ENCODE results near the gene P2RY14.

The P2RY14 gene

DNA sequence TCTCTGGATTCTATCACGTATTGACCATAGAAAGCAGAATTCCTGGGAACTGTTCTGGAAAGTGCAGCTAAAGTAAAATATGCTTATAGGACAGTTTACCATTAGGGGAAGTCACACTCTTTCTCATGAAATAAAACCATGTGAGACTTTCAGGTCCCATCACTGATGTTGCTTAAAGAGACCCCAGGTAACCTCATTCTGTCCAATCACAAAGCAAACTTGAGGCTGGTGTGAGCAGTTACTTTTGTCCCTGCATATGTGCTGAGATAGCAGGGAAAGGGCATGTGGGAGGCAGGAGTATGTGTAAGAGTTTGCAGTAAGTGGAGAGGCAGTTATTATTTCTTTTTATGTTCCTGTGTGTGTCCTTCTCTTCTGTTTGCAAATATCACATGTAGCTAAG lies 22.2 kb upstream of the P2RY14 start:
- DNase-seq: no peak

DNA sequence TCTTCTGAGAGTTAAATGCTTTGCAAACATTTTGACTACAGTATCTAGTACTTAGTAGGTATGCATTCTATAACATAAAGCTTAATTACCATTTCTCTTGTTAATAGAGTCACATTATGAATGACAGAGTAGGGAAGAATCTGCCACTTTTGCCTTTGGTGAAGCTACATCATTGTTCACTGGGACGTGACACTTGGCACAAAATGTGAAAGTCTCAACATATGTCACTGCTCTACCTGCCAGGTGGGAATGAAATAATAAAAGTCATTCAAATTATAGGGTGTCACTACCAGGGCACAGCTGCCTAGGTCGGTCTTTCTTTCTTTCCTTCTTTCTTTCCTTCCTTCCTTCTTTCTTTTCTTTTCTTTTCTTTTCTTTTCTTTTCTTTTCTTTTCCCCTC lies 20.7 kb upstream of the P2RY14 start:
- no peak for DNase-seq

DNA sequence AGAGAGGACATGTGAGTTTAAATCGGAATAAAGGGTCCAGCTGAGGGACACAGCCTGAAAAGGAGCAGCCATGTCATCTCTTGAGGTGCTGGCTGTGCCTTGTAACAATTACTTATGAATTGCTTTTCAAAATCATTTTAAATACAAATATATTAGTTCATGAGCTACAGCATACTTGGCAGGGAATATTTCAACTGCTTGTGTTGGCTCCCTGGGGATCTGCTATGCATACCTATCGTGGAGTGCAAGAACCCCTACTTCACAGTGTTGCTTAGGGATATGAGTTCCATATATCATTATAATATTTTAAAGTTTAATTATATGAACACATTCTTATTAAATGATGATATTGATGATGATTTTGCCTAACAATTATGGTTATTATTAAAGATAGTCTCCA lies 19.1 kb upstream of the P2RY14 start:
- DNase-seq: no peak

DNA sequence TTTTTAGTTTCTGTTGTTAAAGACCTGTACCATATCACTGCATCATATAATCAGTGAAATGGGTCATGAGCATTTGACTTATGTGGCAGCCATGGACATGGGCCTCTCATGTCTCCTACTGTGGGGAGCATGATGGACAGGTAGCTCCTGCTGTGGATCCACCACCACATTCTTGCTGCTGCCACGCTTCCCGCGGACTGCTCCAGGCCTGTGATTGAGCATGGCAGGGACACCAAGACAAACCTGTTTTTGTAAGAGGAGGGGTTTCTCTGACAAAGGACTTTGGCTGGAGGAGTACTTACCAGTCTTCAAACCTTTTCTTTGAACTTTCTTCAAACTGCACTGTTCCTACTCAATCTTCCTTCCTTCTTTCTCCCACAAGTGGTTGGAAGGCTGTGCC lies 17.9 kb upstream of the P2RY14 start:
- no peak for DNase-seq

DNA sequence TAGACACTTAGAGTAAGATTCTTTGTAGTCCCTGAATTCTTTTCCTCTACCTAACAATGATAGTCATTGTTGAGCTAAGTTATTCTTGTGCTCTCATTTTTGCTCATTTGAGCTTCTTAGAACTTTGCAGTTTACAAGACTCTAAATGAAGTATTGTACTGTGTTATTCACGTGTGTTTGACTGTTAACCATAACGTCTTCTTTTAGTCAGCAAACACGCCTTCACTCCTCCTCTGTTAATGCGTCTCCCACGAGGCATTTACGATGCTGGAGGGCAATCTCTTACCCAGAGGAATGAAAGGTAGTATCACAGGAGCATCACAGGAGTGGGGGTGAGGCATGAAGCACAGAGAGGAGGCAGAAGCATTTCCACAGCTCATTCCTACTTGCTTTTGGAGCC lies 14.8 kb upstream of the P2RY14 start:
- no peak for DNase-seq

DNA sequence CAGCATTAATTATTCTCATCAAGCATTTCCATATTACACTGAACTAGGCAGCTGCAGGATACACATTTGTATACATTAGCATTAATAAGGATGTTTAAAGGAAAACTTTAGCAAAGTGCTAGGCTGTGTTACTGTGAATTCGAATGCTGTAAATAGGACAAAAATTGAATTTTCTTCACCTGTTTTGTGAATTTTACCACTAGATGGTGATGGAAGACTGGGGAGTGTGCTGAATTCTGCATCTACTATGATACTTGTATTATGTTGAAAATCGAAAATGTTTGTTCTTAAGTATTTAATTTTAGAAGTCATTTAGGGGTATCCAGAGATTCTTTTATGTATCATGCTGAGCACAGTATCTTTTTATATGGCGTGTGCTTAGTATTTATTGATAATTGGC lies 12.3 kb upstream of the P2RY14 start:
- DNase-seq: no peak

DNA sequence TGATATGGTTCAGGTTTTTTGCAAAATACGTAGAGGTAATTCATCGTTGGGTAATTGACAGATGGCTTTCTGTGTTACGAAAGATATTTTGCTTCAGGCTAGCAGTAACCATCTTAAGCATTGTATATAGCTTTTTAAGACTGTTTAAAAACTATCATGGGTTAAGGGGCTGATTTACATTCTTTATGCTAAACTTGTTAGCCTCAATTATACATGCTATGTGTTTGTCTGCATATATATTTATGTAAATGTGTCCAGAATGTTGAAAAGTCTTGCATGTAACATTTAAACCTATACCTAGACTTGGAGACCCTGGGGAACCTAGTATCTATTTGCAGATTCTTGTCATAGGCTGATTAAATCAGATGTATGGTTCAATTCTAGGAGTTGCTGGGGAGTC lies 11.1 kb upstream of the P2RY14 start:
- DNase-seq: no peak

DNA sequence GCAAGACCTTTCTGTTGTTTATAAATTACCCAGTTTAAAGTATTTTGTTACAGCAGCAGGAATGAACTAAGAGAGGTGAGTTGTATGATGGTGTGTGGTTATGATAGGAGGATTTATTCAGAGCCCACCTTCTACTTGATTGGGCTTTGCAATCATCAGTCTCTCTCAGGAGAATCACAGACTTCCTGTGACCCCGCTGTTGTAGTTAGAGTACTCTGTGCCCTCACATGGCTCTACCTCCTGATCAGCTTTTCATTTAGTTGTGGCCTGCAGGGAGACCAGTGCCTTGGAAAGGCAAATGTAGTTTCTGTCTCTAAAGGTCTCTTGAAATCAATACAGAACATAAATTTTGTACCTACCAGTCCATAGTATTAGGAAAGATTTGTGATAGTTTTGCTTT lies 7.6 kb upstream of the P2RY14 start:
- DNase-seq: no peak

DNA sequence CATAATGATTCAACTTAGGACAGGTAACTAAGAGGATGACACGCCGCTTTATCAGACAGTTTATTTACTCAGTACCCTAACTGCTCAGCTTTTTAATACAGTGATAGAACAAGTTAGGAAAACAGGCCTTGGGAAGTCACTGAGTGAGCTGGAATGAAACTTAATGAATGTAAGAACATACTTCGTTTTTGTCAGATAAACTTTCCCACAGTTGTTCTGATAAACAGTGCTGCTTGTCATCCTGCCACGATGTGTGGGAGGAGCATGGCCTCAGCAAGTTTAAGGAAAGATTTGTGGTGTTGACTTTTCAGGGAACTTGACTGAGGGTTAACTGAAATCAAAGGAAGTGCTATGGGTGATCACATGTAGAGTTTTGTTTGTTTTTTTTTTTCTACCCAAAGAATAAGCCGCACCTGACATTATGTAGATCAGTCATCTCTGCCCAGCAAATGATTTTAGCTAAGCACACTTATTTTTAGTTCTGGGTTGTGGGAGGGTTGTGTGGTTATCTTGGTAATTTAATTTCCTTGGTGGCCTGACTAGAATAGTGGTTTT lies 5.6 kb upstream of the P2RY14 start:
- DNase-seq: no peak

DNA sequence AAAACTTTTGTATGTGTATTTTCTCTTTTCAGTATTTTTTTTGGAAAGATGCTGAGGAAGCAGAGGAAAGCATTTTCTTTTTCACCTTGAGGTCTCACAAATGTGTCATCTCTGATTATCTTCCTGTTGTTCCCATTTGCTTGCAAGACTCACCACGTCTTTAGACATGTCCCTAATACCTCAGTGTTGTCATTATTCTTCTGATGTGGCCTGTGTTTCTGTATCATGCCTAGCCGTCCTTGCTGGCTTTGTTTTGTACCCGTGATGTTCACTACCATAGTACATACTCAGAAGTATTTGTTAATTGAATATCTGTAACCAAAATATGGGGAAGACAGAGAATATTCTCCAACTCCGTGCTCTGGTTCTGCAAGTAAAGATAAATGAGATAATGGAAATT lies 5.0 kb upstream of the P2RY14 start:
- no peak for DNase-seq

DNA sequence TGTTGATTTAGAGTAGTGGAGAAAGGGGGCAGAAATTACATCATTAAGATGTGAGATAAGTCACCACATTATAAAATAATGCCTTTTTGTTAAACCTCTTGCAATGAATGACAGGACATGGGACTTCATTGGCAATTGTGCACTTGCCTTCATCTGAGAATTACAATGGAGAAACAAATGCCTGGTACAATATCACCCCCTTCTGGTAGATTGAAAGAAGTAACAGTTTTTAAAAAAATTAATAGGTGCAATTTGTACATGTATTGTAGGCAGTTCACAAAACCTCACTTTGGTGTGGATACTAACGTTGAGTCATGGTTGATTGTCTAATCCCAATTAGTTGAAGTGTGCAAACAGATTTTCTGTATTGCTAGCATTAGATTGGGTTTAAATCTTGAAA lies 4.6 kb upstream of the P2RY14 start:
- DNase-seq: no peak

DNA sequence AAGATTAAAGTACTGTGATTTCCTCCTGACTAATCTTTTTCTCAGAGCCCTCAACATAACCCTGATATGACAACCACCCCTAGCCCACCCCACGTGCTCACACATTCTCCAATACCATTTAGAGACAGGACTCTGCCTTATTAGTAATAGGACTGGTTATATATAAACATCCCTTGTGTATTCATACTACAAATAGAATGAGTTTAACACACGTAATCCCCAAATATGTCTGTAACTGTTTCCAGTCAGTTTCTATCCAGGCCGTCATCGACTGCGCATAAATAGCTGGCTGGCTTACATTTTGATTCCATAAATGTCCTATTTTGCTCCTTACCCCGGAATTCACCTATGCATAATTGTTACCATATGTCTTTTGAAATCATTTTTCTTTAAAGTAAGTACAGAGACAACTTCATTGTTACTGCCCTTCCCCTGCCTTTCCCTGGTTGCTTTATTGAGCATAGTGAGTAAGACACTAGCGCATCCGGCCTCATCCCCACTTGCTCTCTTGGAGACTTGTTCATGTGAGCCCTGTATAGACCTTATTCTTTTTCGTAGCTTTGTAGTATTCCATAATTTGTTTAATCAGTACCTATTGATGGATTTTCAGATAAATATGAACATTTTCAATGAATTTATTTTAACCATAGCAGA lies 3.5 kb upstream of the P2RY14 start:
- no peak for DNase-seq

DNA sequence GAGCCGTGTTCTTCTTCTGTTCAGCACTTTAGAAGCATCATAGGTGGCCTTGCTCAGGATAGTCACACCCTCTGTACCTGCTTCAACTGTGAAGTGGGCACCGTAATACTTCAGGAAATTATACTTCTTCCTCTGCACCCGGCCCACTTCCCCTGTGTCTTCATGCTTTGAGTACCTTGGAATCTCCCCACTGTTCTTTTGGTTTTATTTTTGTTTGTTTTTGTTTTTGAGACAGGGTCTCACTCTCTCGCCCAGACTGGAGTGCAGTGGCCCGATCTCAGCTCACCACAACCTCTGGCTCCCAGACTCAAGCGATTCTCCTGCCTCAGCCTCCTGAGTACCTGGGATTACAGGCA lies 1.7 kb downstream of the P2RY14 start:
- DNase-seq: no peak

DNA sequence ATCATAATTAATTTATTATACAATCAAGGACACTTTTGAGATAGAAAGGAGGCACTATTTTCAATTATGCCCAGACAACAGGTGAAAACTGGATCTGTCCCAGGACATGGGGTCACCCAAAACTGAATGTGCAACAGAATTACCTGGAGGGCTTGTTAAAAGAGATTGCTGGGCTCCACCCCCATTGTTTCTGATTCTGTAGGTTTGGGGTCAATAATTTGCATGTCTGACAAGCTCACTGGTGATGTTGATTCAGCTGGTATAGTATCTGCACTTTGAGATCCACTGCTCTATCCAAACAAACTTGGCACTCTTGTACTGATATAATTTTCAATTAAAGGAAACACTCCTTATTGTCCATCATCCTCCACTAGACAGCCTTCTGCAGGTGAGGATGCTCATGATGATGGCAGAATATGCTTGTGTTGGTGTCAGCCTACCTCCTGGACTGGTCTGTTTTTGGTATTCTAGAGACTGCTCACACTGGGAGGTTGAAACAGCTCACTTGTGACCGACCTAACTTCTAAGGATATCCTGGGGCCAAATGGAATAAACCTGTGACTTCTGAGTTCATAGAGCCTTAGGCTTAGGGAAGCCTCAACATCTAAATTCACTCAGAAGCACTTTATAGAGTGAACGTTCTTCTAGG lies 2.2 kb downstream of the P2RY14 start:
- DNase-seq: no peak

DNA sequence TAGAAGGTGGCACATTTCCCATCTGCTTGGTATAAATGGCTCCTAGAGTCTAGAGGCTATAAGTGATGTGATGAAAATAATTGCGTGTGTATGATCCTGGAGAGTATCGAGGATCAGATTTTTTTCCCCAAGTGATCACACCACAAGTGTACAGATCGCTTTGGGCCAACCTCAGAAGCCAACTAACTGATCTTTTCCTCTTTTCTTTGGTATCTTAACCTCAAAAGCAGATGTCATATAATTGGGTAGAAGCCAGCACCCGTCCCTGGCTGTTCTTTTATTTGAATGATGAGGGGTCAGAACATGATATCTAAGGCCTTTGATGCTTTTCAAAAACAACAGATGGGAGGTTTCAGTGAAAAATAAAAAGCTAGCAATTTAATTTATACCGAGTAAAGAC lies 3.3 kb downstream of the P2RY14 start:
- DNase-seq: no peak

DNA sequence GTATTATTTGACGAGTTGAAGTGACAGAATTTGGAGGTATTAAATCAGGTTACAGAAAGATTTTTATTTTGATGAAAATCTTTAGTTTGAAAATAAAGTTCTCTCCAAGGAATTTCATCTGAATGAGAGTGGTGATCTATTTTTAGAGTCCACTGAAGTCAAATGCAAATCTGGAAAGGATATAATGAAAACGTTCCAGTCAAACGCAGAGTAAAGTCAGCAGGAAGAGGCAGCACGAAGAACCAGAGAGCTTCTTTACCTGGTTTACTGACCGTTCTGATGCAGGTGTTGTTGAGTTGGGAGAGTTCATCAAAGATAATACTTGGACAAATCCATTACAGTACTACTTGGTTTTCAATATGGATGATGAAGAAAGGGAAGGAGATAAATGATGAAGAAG lies 8.7 kb downstream of the P2RY14 start:
- no peak for DNase-seq

DNA sequence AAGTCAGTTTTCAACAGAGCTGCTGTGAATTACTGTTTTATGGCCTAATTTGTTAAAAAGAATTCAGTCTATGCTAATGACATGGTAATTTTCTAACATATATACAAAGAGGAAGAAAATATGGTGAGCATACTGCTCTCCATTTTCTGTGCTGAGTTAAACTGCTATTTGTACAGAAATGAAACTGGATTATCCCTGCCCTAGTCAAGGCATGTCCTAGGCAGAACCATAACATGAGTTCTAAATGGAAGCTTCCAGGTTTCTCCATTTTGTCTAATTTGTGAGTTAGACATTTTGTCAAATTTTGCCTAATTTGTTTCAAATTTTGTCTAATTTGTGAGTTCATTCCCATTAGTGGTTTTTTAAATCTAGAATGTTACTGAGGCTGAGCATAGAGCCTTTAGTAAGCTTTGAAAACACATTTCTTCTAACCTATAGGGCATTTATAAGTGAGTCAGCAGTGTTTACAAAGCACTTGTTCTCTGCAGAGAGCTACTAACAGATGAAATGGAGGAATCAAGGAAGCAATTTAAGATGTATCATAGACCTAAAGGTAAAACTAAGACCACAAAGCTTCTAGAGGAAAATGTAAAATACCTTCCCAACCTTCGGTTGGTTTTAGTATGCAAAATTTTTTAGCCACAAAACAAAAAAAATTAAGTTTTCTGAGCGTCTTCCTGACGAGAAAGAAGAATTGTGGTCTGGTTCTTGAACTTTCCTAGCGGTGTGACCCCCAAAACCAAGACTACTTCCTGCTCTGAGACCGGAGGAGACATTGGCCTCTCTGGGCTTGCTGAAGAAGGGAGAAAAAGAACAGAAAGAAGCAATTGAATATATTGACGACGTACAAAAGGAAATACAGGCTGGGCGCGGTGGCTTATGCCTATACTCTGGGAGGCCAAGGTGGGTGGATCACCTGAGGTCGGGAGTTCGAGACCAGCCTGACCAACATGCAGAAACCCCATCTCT lies 9.8 kb downstream of the P2RY14 start:
- DNase-seq: peak; percentile 53

DNA sequence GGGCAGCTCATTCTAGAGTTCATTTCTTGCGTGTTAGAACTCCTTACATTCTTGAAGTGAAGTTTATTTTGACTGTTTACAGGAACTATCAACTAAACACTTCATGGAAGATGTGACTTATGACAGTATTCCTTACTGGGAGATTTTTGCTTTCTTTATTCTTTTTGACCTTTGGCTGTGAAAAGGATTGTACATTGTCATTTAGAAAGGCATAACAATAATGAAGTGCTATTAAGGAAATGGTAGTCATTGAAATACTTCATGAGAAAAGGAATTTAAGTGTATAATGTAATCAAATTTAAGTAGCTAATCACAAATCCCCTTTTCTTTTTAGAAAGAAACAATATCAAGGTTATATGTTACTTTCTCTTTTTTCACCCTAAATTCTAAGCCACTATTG lies 11.3 kb downstream of the P2RY14 start:
- DNase-seq: no peak

DNA sequence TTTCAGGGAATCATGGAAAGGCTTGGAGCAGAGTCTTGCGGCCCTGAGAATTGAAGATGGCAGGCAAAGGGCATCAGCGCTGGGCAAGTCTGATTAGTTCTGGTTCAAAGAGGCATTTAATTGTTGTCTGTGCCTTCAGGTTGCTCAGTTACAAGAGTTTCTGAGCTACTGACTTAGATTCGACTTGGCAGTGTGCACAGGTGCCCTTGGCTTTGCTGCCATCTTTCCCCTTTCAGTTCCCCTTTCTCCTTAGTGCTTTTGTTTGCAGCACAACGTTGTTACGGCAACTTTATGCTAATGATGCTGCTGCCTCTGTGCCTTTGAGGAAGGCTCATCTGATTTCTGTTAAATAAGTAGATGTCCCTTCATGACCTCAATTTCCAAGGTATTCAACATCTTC lies 12.5 kb downstream of the P2RY14 start:
- DNase-seq: no peak

DNA sequence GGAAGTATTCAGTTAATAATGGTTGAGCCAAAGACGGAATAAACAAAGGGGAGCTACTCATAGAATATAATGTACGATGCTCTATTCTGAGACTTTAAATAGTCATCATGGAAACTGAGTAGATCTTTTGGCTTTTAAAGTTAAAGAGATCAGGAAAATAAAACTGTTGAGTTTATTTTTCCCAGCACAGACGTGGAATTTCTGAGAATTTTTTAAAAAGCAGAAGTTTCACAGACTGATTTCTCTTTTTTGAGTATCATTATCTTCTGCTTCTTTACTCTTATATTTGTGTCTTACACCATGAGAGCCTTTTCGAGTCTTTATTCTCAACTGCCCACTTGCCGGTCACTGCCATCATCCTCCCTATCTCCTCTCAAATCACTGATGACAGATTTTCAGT lies 13.2 kb downstream of the P2RY14 start:
- no peak for DNase-seq

DNA sequence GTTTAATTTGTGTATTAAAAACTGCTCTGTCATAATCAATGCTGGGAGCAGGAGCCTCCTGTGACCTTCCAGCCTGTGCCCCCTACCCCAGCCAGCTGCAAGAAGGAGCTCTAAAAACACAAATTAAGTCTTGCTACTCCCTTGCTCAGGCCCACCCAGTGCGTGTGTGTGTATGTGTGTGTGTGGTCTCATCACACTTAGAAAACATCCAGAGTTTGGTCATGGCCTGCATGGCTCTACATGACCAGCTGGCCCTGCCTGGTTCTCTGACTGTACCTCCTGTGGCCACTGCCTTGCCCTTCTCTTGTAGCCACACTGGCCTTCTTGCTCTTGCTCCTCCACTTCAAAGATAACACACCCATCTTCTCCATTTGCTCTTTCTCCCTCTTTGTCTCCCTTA lies 13.7 kb downstream of the P2RY14 start:
- DNase-seq: no peak

DNA sequence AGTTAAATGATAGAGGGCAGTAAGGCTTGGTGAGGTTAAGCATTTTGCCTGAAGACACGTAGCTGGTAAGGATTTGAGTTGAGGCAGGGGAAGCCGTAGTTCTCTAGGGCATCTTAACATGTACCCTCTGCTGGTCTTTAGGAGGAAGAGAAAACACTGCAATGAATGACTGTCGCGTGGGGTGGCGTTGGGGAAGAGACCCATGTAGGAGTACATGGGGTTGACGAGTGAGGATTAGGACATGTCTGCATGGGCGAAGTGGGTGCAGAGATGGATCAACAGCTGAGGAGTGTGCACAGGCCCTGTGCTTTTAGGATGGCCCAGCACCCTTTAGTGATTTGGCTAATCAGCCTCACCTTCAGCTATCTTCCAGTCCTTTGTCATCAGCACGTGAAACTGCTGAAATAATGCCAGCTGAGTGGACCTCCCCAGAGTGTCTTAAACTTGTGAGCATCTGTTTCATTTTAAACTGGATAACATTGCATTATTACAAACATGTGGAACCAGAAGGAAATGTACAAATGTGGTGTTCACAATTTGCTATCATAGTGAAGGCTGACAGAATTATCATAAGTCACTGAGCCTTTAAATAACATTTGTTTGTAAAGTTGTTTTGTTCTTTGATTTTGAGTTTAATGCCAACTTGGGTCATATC lies 15.3 kb downstream of the P2RY14 start:
- no peak for DNase-seq

DNA sequence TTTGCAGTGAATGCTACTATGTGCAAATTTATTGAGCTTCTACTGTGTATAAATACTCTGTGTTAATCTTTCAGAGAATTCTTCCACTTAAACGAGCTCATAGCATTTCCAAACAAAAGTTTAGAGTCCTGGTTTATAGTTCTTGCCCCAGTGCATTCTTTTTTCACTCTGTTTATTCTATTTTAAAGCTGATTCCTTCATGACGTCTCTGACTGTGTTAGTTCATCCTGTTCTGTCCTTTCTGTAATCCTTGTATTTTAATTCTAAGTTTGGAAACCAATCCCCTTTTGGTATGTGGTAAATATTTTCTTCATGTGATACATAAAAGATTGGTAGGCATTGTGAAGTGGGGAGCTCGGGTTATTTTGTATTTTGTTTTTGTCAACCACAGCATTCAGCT lies 18.7 kb downstream of the P2RY14 start:
- no peak for DNase-seq
